Suprapubic skin (tissue), 4 donors: ENCODE measurements around the gene SACS.

Experiments
- EP300 ChIP-seq: sonication (generic); formaldehyde crosslinking; IDR thresholded peaks from one replicate; pipeline ENCODE4 v1.6.1; 2017; ENCODE audit warnings: antibody characterized with exemption
- POLR2A ChIP-seq, 2 donors: fragments of 450-650 bp; IDR thresholded peaks; one replicate each; pipeline ENCODE4 v1.6.1; 2017; ENCODE audit warnings: antibody characterized with exemption in 2 of 2, mild to moderate bottlenecking in 2 of 2, moderate library complexity in 2 of 2
- POLR2AphosphoS5 ChIP-seq, 3 donors: sonication (generic); formaldehyde crosslinking; IDR thresholded peaks; one replicate each; pipeline ENCODE4 v1.6.1; 2017; ENCODE audit warnings: antibody characterized with exemption in 3 of 3
- TF ChIP-seq, protein P1 (sequence below), 2 donors: fragments of 200-600 bp in 1 of 2; fragments of 450-650 bp in 1 of 2; sonication (generic) in 1 of 2; IDR thresholded peaks; one replicate each; pipeline ENCODE4 v1.5.1; 2016 to 2019; ENCODE audit warnings: antibody characterized with exemption in 2 of 2, mild to moderate bottlenecking in 1 of 2, moderate library complexity in 1 of 2

DNA sequence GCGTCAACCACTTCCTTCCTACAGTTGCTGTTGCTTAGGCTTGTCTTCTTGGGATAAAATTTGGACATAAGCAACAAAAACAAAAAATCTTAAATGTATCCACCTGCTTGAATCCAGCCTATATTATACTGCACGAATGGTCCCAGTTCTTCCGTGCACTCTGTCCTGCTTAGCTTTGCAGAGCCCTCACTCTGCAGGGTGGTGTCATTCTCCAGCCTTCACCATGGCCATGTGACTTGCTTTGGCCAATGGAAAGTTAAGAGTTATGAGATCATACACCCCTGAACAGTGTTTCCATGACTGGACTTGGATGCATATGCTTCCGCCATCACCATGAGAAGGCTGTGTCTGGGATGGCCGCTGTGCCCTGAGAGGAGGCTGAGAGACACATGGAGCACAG lies 27.4 kb upstream of the SACS start:
- TF ChIP-seq, protein P1, sequence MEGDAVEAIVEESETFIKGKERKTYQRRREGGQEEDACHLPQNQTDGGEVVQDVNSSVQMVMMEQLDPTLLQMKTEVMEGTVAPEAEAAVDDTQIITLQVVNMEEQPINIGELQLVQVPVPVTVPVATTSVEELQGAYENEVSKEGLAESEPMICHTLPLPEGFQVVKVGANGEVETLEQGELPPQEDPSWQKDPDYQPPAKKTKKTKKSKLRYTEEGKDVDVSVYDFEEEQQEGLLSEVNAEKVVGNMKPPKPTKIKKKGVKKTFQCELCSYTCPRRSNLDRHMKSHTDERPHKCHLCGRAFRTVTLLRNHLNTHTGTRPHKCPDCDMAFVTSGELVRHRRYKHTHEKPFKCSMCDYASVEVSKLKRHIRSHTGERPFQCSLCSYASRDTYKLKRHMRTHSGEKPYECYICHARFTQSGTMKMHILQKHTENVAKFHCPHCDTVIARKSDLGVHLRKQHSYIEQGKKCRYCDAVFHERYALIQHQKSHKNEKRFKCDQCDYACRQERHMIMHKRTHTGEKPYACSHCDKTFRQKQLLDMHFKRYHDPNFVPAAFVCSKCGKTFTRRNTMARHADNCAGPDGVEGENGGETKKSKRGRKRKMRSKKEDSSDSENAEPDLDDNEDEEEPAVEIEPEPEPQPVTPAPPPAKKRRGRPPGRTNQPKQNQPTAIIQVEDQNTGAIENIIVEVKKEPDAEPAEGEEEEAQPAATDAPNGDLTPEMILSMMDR (IDR thresholded peaks at IDR 0.05) = no peak
- TF ChIP-seq POLR2A (IDR thresholded peaks at IDR 0.05) (no peak), POLR2AphosphoS5 (IDR thresholded peaks at IDR 0.05) (no peak), EP300 (no peak)
